GM12892 (cell line): Measurements from ENCODE around the gene C1QL4.

Experiments
- POLR2A ChIP-seq: IDR thresholded peaks from 2 replicates; pipeline ENCODE4 v1.6.1; 2011; ENCODE audit warnings: low read depth, low read length, control low read depth
- POLR2AphosphoS5 ChIP-seq: IDR thresholded peaks from 2 replicates; pipeline ENCODE4 v1.6.1; 2011; ENCODE audit warnings: low read depth, low read length, control low read depth
- TAF1 ChIP-seq: IDR thresholded peaks from 2 replicates; pipeline ENCODE4 v1.6.1; 2011; ENCODE audit warnings: low read depth, mild to moderate bottlenecking, control low read depth, low read length, borderline replicate concordance

DNA sequence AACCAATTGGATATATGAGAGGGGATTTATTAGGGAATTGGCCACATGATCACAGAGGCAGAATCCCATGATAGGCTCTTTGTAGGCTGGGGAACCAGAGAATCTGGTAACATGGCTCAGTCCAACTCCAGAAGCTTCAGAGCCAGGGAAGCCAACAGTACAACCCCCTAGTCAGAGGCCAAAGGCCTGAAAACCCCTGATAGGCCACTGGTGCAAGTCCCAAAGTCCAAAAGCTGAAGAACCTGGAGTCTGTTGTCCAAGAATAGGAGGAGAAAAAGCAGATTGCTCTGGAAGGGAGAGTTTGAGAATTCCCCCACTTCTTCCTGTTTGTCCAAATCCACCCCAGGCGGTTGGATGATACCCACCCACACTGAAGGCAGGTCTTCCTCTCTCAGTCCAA is 22.2 kb downstream of the C1QL4 start:
- no peak for TF ChIP-seq POLR2AphosphoS5
- TF ChIP-seq TAF1, result no peak
- no peak for TF ChIP-seq POLR2A
